ENCODE data around the gene SAMD13. TPM values are rescaled to one million over a fixed set of nuclear protein-coding genes. Genes with fewer than 3 reads are reported as not detected.

Gene SAMD13
- total and polyA plus RNA-seq, 4 donors = 0.17 to 0.61 (median 0.17) TPM; not detected in 1

DNA sequence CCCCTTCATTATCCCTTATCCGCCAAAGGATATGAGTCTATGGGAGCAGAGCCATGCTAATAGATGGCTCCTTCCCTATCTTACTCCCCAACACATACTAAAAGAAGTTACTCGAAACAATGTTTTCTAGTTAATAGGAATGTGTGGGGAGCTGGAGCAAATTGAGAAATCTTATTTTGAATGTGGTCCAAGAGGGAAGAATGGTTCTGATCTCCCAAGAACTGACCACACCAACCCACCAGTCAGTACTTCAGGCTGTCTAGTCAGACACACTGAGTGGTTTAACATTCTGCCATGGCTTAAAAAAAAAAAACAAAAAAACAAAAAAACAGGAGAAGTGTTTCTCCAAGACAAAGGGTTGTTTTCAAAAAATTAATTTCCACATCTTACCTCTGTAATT, 65.3 kb downstream of the SAMD13 start (continued):
- TF ChIP-seq, protein P1, sequence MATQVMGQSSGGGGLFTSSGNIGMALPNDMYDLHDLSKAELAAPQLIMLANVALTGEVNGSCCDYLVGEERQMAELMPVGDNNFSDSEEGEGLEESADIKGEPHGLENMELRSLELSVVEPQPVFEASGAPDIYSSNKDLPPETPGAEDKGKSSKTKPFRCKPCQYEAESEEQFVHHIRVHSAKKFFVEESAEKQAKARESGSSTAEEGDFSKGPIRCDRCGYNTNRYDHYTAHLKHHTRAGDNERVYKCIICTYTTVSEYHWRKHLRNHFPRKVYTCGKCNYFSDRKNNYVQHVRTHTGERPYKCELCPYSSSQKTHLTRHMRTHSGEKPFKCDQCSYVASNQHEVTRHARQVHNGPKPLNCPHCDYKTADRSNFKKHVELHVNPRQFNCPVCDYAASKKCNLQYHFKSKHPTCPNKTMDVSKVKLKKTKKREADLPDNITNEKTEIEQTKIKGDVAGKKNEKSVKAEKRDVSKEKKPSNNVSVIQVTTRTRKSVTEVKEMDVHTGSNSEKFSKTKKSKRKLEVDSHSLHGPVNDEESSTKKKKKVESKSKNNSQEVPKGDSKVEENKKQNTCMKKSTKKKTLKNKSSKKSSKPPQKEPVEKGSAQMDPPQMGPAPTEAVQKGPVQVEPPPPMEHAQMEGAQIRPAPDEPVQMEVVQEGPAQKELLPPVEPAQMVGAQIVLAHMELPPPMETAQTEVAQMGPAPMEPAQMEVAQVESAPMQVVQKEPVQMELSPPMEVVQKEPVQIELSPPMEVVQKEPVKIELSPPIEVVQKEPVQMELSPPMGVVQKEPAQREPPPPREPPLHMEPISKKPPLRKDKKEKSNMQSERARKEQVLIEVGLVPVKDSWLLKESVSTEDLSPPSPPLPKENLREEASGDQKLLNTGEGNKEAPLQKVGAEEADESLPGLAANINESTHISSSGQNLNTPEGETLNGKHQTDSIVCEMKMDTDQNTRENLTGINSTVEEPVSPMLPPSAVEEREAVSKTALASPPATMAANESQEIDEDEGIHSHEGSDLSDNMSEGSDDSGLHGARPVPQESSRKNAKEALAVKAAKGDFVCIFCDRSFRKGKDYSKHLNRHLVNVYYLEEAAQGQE (IDR thresholded peaks at IDR 0.05) = no peak
- no peak for TF ChIP-seq EGR1 (IDR thresholded peaks at IDR 0.05; ENCODE audit: low read depth in 2 of 2)

DNA sequence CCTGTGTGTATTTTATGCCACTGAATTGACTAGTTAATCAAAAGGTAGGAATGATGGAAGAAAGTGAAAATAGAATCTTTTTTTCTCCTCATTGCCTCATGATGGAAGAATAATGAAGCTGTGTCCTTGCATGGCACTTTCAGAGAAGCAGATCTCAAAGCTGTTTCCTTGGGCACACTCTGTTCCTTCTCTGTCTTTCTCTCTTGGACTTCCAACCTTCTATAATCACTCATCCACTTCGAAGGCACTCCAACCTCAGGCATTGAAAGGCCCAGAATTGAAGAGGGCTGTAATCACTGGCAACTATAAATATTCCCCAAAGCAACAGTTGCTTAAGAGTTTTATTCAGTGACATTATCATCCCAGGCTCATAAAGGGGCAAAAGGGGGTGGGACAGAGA, 65.7 kb downstream of the SAMD13 start:
- no peaks in the 10 kb centered on the region for H3K27me3 ChIP-seq (ENCODE audit: control insufficient read depth in 4 of 4, insufficient read depth in 4 of 4, low read length in 3 of 4)
- H3K4me1 ChIP-seq (ENCODE audit: control insufficient read depth in 4 of 4, insufficient read depth in 4 of 4, low read length in 3 of 4) = no peaks in the 10 kb centered on the region
- H3K4me3 ChIP-seq (ENCODE audit: low read depth in 1 of 3, low read length in 3 of 3) = no peak overlapping the region
- no peaks in the 10 kb centered on the region for H3K36me3 ChIP-seq (ENCODE audit: control insufficient read depth in 4 of 4, insufficient read depth in 3 of 4, low read depth in 1 of 4, low read length in 3 of 4)
- H3K27ac ChIP-seq (ENCODE audit: low read depth in 1 of 2, low read length in 2 of 2) = no peak overlapping the region
- 80% methylated on average over 1 of the region's 1 CpG for WGBS
- DNase-seq (ENCODE audit: low spot score) = no peak
- TF ChIP-seq HNF4A (conservative IDR thresholded peaks at IDR 0.05) (no peak), FOXA2 (IDR thresholded peaks at IDR 0.05) (no peak), TAF1 (conservative IDR thresholded peaks at IDR 0.05) (no peak), JUND (IDR thresholded peaks at IDR 0.05) (no peak), RAD21 (IDR thresholded peaks at IDR 0.05) (no peak), YY1 (IDR thresholded peaks at IDR 0.05) (no peak), GABPA (IDR thresholded peaks at IDR 0.05 in 1 of 2, conservative IDR thresholded peaks at IDR 0.05 in 1 of 2) (no peak), HNF4G (IDR thresholded peaks at IDR 0.05) (no peak), EGR1 (IDR thresholded peaks at IDR 0.05; ENCODE audit: low read depth in 2 of 2) (no peak), FOXA1 (IDR thresholded peaks at IDR 0.05) (no peak), NR2F2 (IDR thresholded peaks at IDR 0.05) (no peak), SP1 (IDR thresholded peaks at IDR 0.05) (no peak), RXRA (IDR thresholded peaks at IDR 0.05) (no peak)
- TF ChIP-seq, protein P2, sequence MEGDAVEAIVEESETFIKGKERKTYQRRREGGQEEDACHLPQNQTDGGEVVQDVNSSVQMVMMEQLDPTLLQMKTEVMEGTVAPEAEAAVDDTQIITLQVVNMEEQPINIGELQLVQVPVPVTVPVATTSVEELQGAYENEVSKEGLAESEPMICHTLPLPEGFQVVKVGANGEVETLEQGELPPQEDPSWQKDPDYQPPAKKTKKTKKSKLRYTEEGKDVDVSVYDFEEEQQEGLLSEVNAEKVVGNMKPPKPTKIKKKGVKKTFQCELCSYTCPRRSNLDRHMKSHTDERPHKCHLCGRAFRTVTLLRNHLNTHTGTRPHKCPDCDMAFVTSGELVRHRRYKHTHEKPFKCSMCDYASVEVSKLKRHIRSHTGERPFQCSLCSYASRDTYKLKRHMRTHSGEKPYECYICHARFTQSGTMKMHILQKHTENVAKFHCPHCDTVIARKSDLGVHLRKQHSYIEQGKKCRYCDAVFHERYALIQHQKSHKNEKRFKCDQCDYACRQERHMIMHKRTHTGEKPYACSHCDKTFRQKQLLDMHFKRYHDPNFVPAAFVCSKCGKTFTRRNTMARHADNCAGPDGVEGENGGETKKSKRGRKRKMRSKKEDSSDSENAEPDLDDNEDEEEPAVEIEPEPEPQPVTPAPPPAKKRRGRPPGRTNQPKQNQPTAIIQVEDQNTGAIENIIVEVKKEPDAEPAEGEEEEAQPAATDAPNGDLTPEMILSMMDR (IDR thresholded peaks at IDR 0.05; ENCODE audit: low read depth, low read length, missing input control) = no peak
- TF ChIP-seq, protein P3, sequence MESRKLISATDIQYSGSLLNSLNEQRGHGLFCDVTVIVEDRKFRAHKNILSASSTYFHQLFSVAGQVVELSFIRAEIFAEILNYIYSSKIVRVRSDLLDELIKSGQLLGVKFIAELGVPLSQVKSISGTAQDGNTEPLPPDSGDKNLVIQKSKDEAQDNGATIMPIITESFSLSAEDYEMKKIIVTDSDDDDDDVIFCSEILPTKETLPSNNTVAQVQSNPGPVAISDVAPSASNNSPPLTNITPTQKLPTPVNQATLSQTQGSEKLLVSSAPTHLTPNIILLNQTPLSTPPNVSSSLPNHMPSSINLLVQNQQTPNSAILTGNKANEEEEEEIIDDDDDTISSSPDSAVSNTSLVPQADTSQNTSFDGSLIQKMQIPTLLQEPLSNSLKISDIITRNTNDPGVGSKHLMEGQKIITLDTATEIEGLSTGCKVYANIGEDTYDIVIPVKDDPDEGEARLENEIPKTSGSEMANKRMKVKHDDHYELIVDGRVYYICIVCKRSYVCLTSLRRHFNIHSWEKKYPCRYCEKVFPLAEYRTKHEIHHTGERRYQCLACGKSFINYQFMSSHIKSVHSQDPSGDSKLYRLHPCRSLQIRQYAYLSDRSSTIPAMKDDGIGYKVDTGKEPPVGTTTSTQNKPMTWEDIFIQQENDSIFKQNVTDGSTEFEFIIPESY (IDR thresholded peaks at IDR 0.05) = no peak
- TF ChIP-seq, protein P4, sequence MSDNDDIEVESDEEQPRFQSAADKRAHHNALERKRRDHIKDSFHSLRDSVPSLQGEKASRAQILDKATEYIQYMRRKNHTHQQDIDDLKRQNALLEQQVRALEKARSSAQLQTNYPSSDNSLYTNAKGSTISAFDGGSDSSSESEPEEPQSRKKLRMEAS (IDR thresholded peaks at IDR 0.05) = no peak
- TF ChIP-seq, protein P1 (IDR thresholded peaks at IDR 0.05) = no peak
- TF ChIP-seq, protein P5, sequence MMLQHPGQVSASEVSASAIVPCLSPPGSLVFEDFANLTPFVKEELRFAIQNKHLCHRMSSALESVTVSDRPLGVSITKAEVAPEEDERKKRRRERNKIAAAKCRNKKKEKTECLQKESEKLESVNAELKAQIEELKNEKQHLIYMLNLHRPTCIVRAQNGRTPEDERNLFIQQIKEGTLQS (IDR thresholded peaks at IDR 0.05) = no peak
- no peaks in the 10 kb centered on the region for H3K9me3 ChIP-seq (ENCODE audit: control insufficient read depth in 4 of 4, low read length in 3 of 4)
- no peak overlapping the region for H3K9ac ChIP-seq (ENCODE audit: low read depth in 1 of 2, low read length in 2 of 2)
